ENCODE data around the gene OCA2.

DNA sequence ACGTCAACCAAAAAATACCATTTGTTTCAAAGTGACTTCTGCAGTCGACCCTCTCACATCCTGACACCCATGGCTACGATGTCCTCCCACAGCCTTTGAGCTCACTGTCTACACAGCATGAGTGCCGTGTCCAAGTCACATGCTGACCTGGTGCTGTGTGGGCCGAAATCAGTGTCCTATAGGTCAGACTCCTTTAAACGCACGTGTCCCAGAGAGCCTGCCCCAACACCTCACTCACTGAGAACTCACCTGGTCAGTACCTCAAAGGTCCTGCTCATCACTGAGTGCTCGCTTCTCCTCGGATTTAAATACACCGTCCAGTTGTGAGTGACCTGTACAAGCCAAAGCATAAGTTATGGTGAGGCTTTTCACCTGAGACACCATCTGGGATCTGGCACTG lies 83.3 kb downstream of the OCA2 start:
- TF ChIP-seq, protein P1, sequence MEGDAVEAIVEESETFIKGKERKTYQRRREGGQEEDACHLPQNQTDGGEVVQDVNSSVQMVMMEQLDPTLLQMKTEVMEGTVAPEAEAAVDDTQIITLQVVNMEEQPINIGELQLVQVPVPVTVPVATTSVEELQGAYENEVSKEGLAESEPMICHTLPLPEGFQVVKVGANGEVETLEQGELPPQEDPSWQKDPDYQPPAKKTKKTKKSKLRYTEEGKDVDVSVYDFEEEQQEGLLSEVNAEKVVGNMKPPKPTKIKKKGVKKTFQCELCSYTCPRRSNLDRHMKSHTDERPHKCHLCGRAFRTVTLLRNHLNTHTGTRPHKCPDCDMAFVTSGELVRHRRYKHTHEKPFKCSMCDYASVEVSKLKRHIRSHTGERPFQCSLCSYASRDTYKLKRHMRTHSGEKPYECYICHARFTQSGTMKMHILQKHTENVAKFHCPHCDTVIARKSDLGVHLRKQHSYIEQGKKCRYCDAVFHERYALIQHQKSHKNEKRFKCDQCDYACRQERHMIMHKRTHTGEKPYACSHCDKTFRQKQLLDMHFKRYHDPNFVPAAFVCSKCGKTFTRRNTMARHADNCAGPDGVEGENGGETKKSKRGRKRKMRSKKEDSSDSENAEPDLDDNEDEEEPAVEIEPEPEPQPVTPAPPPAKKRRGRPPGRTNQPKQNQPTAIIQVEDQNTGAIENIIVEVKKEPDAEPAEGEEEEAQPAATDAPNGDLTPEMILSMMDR (conservative IDR thresholded peaks at IDR 0.05; ENCODE audit: low read length), result no peak
- no peak for TF ChIP-seq EZH2phosphoT487 (IDR thresholded peaks at IDR 0.05; ENCODE audit: borderline replicate concordance, low read depth, low read length)
